Hepatic stellate cell (primary cell): ENCODE data around the gene LAX1.

Experiments used
- DNase-seq: peaks from one replicate; pipeline ENCODE4 v3.0.0; 2011; ENCODE audit warnings: low spot score

The LAX1 gene

GRCh38 chr1:203813581-203814341 lies 48.8 kb downstream of the LAX1 start:
- no peak for DNase-seq

DNA sequence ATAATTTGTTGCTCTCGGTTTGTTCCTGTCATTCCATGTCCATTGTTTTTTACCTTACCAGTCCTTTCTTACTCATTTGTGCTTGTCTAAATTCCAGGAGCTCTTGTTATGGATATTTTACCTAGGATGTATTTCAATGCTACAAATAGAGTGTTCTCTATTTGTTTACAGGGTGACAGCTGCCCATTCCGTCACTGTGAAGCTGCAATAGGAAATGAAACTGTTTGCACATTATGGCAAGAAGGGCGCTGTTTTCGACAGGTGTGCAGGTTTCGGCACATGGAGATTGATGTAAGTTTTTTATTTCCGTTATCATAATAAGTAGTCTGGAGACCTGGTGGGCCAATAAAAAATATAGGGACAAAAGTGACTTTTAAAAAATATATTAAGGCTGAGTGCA lies 53.4 kb downstream of the LAX1 start:
- no peak for DNase-seq

DNA sequence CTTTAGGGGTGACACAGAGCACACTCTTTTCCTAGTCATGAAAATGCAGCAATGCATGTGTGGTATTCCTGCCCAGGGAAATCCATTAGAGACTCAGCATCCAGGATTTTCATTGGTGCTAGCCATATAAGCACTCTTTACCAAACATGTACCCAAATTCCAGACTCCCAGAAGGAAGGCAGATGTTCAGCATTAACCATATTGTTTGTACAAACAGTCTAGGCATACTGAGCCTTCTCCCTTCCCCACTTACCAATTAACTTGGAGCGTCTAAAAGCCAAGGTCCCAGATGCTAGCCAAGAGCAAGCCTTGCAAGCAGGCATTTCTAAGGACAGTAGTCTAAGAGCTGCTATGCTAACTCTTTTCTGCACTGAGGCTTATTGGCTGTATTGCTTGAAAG lies 58.3 kb downstream of the LAX1 start:
- DNase-seq, result no peak
